ENCODE data around the gene HJV.

DNA sequence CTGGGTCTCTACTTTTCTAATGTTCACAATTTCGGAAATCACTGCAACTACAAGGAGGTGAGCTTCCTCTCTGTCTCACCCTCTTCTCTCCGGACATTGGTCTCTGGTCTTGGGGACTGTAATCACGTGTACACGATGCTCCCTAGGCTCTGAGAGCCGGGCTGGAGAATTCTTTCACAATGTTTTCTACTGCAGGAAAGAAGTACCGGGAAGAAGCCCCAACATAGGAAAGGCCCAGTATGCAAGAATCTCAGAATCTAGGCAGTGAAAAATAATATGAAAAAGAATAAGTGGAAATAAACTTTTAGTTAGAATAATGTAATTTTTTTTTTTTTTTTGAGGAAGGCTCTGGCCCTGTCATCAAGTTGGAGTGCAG is 13.5 kb upstream of the HJV start:
- TF ChIP-seq, protein P1, sequence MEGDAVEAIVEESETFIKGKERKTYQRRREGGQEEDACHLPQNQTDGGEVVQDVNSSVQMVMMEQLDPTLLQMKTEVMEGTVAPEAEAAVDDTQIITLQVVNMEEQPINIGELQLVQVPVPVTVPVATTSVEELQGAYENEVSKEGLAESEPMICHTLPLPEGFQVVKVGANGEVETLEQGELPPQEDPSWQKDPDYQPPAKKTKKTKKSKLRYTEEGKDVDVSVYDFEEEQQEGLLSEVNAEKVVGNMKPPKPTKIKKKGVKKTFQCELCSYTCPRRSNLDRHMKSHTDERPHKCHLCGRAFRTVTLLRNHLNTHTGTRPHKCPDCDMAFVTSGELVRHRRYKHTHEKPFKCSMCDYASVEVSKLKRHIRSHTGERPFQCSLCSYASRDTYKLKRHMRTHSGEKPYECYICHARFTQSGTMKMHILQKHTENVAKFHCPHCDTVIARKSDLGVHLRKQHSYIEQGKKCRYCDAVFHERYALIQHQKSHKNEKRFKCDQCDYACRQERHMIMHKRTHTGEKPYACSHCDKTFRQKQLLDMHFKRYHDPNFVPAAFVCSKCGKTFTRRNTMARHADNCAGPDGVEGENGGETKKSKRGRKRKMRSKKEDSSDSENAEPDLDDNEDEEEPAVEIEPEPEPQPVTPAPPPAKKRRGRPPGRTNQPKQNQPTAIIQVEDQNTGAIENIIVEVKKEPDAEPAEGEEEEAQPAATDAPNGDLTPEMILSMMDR (IDR thresholded peaks at IDR 0.05), result no peak
- TF ChIP-seq EP300 (IDR thresholded peaks at IDR 0.05) (no peak), POLR2A (IDR thresholded peaks at IDR 0.05) (no peak), POLR2AphosphoS5 (IDR thresholded peaks at IDR 0.05) (no peak)
